HCT116 (cell line): Measurements from ENCODE around the gene MRE11.
"Not testable (repeated sequence)": the region's sequence is repeated elsewhere in the genome, so short reads cannot be mapped to it uniquely, and the experiment has no call there.

ENCODE experiments used
- CTCF ChIP-seq, 3 experiments: fragments of 200-600 bp in 1 of 3; sonication (generic) in 1 of 3; IDR thresholded peaks in 2 of 3; conservative IDR thresholded peaks in 1 of 3; 2 replicates each; pipeline ENCODE4 v1.5.1; 2012 to 2017; ENCODE audit warnings: low read depth in 2 of 3, low read length in 2 of 3, antibody characterized with exemption in 1 of 3, borderline replicate concordance in 1 of 3, control low read depth in 1 of 3, mild to moderate bottlenecking in 1 of 3, mixed read lengths in 1 of 3, mixed run types in 1 of 3, moderate library complexity in 1 of 3; ENCODE audit not compliant: insufficient read depth in 1 of 3
- EZH2 ChIP-seq: fragments of 200-600 bp; sonication (generic); IDR thresholded peaks from 2 replicates; pipeline ENCODE4 v1.6.1; 2017; ENCODE audit warnings: antibody characterized with exemption, mixed run types
- EZH2phosphoT487 ChIP-seq: fragments of 200-600 bp; IDR thresholded peaks from 2 replicates; pipeline ENCODE4 v1.6.1; 2018; ENCODE audit warnings: antibody characterized with exemption, borderline replicate concordance
- JUND ChIP-seq: IDR thresholded peaks from 2 replicates; pipeline ENCODE4 v1.6.1; 2012
- MAX ChIP-seq: IDR thresholded peaks from 2 replicates; pipeline ENCODE4 v1.6.1; 2012
- POLR2A ChIP-seq: IDR thresholded peaks from 2 replicates; pipeline ENCODE4 v1.7.0; 2011; ENCODE audit warnings: borderline replicate concordance; ENCODE audit not compliant: insufficient read depth, insufficient read length; ENCODE audit errors: extremely low read depth
- POLR2AphosphoS5 ChIP-seq: IDR thresholded peaks from 2 replicates; pipeline ENCODE4 v1.6.1; 2011; ENCODE audit warnings: mild to moderate bottlenecking, low read depth, low read length, moderate library complexity
- TF ChIP-seq, protein P1 (sequence below): IDR thresholded peaks from 2 replicates; pipeline ENCODE4 v1.6.1; 2012; ENCODE audit warnings: low read depth

DNA sequence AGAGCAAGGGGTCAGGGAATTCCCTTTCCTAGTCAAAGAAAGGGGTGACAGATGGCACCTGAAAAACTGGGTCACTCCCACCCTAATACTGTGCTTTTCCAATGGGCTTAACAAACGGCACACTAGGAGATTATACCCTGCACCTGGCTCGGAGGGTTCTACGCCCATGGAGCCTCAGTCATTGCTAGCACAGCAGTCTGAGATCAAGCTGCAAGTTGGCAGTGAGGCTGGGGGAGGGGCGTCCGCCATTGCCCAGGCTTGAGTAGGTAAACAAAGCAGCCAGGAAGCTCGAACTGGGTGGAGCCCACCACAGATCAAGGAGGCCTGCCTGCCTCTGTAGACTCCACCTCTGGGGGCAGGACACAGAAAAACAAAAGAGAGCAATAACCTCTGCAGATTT, 123.1 kb downstream of the MRE11 start:
- not testable (repeated sequence) for TF ChIP-seq EZH2; POLR2AphosphoS5; JUND; CTCF (IDR thresholded peaks at IDR 0.05 in 2 of 3, conservative IDR thresholded peaks at IDR 0.05 in 1 of 3; ENCODE audit: borderline replicate concordance in 1 of 3, insufficient read depth in 1 of 3, low read depth in 2 of 3, low read length in 2 of 3); POLR2A; EZH2phosphoT487; MAX
- TF ChIP-seq, protein P1, sequence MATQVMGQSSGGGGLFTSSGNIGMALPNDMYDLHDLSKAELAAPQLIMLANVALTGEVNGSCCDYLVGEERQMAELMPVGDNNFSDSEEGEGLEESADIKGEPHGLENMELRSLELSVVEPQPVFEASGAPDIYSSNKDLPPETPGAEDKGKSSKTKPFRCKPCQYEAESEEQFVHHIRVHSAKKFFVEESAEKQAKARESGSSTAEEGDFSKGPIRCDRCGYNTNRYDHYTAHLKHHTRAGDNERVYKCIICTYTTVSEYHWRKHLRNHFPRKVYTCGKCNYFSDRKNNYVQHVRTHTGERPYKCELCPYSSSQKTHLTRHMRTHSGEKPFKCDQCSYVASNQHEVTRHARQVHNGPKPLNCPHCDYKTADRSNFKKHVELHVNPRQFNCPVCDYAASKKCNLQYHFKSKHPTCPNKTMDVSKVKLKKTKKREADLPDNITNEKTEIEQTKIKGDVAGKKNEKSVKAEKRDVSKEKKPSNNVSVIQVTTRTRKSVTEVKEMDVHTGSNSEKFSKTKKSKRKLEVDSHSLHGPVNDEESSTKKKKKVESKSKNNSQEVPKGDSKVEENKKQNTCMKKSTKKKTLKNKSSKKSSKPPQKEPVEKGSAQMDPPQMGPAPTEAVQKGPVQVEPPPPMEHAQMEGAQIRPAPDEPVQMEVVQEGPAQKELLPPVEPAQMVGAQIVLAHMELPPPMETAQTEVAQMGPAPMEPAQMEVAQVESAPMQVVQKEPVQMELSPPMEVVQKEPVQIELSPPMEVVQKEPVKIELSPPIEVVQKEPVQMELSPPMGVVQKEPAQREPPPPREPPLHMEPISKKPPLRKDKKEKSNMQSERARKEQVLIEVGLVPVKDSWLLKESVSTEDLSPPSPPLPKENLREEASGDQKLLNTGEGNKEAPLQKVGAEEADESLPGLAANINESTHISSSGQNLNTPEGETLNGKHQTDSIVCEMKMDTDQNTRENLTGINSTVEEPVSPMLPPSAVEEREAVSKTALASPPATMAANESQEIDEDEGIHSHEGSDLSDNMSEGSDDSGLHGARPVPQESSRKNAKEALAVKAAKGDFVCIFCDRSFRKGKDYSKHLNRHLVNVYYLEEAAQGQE = not testable (repeated sequence)
